Measurements from ENCODE around the gene FCGR2B.

DNA sequence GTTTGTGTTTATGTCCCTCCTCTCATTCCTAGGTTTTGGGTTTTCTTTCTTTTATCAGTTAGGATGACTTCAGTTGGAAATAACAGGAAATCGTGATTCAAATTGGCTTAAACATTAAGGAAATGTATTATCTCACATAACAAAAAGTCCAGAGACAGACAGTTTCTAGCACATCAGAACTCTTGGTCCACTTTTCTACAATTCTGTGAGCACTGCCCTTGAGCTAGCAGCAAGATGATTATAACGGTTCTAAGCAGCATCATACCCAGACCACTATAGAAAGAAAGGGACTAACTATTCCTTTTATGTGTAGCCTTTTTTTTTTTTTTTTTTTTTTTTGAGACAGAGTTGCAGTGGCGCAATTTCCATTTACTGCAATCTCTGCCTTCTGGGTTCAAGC lies 18.9 kb downstream of the FCGR2B start:
- TF ChIP-seq ZNF274 (IDR thresholded peaks at IDR 0.05; ENCODE audit: low read depth, low read length) = no peak
- no peak for TF ChIP-seq TCF7L2 (IDR thresholded peaks at IDR 0.05; ENCODE audit: borderline replicate concordance, extremely low read depth, insufficient read depth, insufficient read length)
- TF ChIP-seq, protein P1, sequence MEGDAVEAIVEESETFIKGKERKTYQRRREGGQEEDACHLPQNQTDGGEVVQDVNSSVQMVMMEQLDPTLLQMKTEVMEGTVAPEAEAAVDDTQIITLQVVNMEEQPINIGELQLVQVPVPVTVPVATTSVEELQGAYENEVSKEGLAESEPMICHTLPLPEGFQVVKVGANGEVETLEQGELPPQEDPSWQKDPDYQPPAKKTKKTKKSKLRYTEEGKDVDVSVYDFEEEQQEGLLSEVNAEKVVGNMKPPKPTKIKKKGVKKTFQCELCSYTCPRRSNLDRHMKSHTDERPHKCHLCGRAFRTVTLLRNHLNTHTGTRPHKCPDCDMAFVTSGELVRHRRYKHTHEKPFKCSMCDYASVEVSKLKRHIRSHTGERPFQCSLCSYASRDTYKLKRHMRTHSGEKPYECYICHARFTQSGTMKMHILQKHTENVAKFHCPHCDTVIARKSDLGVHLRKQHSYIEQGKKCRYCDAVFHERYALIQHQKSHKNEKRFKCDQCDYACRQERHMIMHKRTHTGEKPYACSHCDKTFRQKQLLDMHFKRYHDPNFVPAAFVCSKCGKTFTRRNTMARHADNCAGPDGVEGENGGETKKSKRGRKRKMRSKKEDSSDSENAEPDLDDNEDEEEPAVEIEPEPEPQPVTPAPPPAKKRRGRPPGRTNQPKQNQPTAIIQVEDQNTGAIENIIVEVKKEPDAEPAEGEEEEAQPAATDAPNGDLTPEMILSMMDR (IDR thresholded peaks at IDR 0.05 in 2 of 3, conservative IDR thresholded peaks at IDR 0.05 in 1 of 3; ENCODE audit: borderline replicate concordance in 1 of 3, insufficient read depth in 1 of 3, low read depth in 2 of 3, low read length in 2 of 3) = no peak
